Stimulated activated CD4-positive, alpha-beta T cell treated with anti-CD3 and anti-CD28 coated beads, Interleukin-4, amount 100 ng/mL, for 48 hours (primary cell): ENCODE data around the gene FAM8A1.
A peak's percentile ranks its signal among the peaks of the same experiment; 100 is the strongest.
"Not testable (repeated sequence)": the region's sequence is repeated elsewhere in the genome, so short reads cannot be mapped to it uniquely, and the experiment has no call there.

ENCODE experiments used
- DNase-seq, 2 donors: peaks; one replicate each; pipeline ENCODE4 v3.0.0-alpha.2; 2020; ENCODE audit warnings: low read depth in 2 of 2

Gene FAM8A1, protein sequence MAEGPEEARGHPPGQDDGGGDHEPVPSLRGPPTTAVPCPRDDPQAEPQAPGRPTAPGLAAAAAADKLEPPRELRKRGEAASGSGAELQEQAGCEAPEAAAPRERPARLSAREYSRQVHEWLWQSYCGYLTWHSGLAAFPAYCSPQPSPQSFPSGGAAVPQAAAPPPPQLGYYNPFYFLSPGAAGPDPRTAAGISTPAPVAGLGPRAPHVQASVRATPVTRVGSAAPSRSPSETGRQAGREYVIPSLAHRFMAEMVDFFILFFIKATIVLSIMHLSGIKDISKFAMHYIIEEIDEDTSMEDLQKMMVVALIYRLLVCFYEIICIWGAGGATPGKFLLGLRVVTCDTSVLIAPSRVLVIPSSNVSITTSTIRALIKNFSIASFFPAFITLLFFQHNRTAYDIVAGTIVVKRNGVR

DNA sequence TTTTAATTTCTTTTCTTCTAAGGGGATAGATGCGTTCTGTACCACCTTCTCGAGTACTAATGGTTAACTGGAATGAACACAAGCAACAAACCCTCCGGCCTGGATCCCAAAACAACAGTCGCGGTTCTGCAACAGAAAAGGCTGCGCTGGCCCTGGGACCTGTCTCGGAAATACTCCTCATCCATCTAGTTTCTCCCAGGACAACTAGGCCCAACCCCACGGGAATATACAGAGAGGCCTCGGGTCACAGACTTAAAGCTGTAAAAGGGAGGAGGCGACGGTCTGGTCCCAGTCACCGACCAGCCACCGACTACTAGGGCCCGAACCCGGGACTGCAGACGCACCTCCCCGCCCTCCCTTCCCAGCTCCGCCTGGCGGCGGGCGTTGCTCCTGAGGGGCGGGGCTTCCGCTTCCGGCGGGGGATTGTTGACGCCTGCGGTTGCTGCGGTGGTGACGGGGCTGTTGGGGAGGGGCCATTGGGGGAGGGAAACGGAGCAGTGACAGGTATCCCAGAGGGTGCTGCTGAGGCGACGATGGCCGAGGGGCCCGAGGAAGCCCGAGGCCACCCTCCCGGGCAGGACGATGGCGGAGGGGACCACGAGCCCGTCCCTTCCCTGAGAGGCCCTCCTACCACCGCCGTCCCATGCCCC, at the start of gene FAM8A1:
Gene FAM8A1 (plus strand): TSS at position 426 of the 650 bp plus-strand sequence. CDS start 108 bp downstream, at position 534.
- DNase-seq: peak; percentile 95 to 96

- no peak for DNase-seq
Measured at GRCh38 chr6:17551383-17551958, 48.6 kb upstream of the FAM8A1 start.

- DNase-seq: no peak
Measured at GRCh38 chr6:17552861-17553260, 47.2 kb upstream of the FAM8A1 start.

- DNase-seq: no peak
Measured at GRCh38 chr6:17556014-17556413, 44.1 kb upstream of the FAM8A1 start.

DNA sequence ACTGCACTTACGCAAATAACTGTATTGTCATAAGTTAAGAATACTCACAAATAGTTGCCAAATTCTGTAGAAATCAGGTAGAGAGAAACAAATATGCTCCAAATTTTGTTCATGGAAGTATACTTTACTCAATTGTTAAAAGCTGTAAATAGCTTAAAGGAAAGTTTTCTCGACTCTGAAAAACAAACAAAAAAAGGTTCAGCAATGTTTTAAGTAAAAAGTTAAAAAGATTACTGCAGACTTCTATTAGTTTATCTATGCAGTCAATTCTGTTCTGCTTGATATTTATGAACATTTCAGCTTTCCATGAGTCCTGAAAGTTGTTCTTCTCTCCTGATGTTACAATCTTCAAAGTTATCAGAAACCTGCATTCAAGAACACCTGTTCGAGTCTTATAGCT, 37.5 kb upstream of the FAM8A1 start:
- DNase-seq: no peak

DNA sequence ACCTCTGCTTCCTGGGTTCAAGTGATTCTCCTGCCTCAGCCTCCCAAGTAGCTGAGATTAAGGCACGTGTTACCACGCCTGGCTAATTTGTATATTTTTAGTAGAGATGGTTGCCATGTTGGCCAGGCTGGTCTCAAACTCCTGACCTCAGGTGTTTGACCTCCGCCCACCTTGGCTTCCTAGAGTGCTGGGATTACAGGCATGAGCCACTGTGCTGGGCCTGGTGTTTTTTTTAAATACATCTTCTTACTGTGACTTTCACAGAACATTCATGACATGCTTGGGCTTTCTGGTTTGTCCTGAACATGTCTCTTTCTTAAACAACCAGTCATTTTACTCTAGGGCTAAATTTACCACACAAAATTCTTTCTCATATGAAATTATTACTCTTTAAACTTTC, 34.7 kb upstream of the FAM8A1 start:
- DNase-seq: no peak

- no peak for DNase-seq
Measured at GRCh38 chr6:17574866-17575560, 25.1 kb upstream of the FAM8A1 start.

DNA sequence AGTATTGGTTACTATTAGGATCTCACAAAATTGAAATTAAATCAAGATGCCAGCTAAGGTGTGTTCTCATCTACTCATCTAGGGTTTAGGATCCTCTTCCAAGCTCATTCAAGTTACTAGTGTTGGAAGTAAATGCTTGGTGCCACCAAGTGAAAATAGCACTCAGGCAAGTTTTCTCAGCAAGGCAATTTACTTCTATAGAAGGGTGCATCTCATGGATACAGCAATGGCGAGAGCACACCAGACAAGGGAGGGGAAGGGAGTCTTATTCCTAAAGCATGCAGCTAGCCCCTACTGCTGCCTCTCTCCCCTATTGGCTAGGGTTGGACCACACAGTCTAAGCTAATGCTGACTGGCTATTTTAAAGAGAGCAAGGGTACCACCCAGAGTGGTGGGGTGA, 23.0 kb upstream of the FAM8A1 start:
- DNase-seq: no peak

DNA sequence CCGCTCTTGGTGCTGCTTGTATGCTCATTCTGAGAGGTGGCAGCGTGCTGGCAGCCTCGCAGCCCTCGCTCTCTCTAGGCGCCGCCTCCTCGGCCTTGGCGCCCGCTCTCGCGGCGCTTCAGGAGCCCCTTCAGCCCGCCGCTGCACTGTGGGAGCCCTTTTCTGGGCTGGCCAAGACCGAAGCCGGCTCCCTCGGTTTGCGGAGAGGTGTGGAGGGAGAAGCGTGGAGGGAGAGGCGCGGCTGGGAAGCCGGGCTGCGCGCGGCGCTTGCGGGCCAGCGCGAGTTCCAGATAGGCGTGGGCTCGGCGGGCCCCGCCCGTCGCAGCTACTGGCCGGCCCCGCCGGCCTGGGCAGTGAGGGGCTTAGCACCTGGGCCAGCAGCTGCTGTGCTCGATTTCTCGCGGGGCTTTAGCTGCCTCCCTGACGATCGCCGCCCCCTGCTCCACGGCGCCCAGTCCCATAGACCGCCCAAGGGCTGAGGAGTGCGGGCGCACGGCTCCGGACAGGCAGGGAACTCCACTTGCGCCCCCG, 19.5 kb upstream of the FAM8A1 start:
- peak in 1 of 2 donors; percentile 28 for DNase-seq

DNA sequence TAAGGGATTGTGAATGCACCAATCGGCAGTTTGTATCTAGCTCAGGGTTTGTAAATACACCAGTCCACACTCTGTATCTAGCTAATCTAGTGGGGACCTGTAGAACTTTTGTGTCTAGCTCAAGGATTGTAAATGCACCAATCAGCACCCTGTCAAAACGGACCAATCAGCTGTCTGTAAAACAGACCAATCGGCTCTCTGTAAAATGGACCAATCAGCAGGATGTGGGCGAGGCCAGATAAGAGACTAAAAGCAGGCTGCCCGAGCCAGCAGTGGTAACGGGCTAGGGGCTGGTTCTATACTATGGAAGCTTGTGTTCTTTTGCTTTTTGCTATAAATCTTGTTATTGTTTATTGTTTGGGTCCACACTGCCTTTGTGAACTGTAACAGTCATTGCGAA, 18.8 kb upstream of the FAM8A1 start:
- not testable (repeated sequence) for DNase-seq

- no peak for DNase-seq
Measured at GRCh38 chr6:17583811-17584210, 16.3 kb upstream of the FAM8A1 start.

DNA sequence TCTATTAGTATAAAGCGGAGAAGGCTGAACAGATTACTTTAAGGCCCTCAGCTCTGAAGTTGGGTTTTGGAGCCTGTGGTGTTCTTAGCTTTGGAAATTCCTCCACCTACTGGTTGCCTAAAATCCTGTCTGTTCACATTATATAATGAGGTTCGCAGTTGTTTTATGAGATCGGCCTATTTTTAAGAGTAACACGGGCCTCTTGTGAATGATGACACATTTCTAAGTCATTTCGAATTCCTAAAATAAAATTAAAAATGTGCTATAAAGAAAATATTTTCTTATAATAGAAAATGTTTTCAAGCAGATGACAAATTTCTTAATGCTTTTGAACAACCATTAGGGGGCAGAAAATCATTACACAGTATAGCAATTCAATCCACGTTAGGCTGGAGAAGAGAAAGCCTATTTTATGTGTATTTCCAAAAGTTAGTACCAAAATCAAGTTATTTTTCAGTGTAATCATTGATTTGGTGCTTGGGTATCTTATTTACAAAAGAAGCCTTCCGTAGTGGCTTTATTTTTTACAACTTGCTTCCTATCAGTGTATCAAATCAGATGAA, 15.8 kb upstream of the FAM8A1 start:
- no peak for DNase-seq

DNA sequence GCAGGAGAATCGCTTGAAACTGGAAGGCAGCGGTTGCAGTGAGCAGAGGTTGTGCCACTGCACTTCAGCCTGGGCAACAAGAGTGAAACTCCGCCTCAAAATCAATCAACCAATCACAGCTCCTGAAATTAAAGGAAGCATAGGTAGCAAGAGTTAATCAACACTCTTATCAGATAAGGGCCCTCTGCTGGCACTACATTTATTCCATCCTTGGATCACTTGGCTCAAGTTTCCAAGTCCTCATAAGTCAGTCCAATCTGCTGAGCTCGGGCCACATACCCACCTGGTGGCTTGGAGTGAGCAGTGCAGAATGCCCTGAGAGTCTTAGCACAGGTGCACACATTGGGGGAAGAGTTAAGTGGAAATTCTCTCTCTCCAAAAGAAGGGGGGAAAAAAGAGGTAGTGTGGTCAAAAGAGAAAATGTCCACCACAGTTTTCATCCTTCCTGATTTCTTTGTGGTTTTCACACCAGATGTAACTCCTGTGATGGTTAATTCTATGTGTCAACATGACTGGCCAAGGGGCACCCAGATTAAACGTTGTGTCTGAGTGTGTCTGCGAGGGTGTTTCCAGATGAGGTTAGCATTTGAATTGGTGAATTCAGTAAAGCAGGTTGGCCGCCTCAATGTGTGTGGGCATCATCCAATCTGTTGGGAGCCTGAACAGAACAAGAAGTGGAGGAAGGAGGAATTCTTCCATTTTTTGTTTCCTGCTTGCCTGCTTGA, 14.2 kb upstream of the FAM8A1 start:
- no peak for DNase-seq

DNA sequence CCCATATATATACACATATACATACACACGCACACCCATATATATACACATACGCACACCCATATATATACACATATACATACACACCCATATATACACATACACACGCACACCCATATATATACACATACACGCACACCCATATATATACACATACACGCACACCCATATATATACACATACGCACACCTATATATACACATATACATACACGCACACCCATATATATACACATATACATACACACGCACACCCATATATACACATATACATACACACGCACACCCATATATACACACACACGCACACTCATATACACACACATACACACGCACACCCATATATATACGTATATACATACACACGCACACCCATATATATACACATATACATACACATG, 13.5 kb upstream of the FAM8A1 start:
- DNase-seq: not testable (repeated sequence)

GRCh38 chr6:17588011-17588410, 12.1 kb upstream of the FAM8A1 start:
- DNase-seq: no peak

DNA sequence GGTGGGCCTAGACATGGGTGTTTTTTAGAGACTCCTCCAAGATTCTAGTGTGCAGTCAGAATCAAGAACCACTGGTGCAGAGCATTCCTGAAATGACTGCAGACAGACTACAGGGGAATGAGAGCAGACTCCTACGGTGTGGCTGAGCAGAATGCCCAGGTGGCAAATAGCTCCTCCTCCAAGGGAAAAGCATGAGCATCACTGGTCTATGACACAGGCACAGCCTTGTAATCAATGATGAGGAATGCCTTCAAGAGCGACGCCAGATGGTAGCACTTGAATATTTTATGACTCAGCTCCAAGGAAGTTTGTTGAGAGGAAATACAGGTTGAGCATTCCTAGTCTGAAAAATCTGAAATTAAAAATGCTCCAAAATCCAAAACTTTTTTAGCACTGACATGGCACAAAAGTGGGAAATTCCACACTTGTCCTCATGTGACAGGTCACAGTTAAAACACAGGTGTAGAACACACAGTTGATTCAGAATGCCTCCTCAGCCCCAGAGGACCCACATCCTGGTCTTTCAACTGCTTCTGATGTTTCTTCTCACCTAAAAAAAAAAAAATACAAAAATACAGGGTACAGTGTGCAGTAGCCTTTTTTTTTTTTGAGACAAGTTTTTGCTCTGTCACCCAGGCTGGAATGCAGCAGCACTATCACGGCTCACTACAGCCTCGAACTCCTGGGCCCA, 10.6 kb upstream of the FAM8A1 start:
- no peak for DNase-seq

DNA sequence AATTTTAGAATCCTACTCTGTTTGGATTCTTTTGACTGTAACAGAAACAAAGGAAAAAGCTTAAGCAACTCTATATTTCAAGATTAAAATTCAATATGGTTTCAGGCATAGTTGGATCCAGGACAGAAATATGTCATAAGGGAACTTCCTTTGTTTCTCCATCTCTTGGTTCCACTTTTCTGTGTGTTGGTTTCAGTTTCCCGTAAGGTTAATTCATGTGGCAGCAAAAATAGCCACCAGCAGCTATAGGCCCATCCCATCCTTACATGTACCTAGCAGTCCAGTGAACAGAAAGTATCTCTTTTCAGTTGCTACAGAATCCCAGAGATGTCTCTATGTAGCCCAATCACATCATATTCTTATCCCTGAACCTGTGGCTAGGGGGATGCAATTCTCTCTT, 8.8 kb upstream of the FAM8A1 start:
- DNase-seq: no peak

DNA sequence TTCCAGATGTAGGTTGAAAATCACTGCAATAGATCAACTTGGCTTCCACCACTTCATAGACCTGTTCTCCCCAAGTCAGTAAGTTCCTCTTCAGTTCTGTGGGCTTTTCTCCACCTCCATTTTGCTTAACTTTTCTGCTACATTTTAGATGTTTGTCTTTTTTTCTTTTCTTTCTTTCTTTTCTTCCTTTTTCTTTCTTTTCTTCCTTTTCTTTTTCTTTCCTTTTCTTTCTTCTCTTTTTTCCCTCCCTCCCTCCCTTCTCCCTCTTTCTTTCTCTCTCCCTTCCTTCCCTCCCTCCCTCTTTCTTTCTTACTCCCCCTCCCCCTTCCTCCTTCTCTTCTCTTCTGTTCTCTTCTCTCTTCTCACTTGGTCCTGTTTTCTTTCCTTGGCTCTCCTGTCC, 6.9 kb upstream of the FAM8A1 start:
- no peak for DNase-seq

GRCh38 chr6:17596085-17596484, 4.0 kb upstream of the FAM8A1 start:
- DNase-seq: no peak
